Activated CD8-positive, alpha-beta memory T cell treated with anti-CD3 and anti-CD28 coated beads, Interleukin-2, amount 50 U/mL, for 4 hours (primary cell): ENCODE data around the gene STAMBPL1.

Experiments
- DNase-seq: peaks from one replicate; pipeline ENCODE4 v3.0.0-alpha.2; 2020

The STAMBPL1 gene

GRCh38 chr10:88958721-88959120 is 78.7 kb downstream of the STAMBPL1 start:
- no peak for DNase-seq

GRCh38 chr10:88960802-88961201 is 80.8 kb downstream of the STAMBPL1 start:
- DNase-seq: no peak

- no peak for DNase-seq
Observed at GRCh38 chr10:88961266-88961665, 81.2 kb downstream of the STAMBPL1 start.

- no peak for DNase-seq
Observed at GRCh38 chr10:88962336-88962735, 82.3 kb downstream of the STAMBPL1 start.

- no peak for DNase-seq
Observed at GRCh38 chr10:88963318-88963717, 83.3 kb downstream of the STAMBPL1 start.

GRCh38 chr10:88964360-88964759 is 84.3 kb downstream of the STAMBPL1 start:
- no peak for DNase-seq

- DNase-seq: no peak
Observed at GRCh38 chr10:88964869-88965415, 84.9 kb downstream of the STAMBPL1 start.

- DNase-seq: no peak
Observed at GRCh38 chr10:88966797-88967196, 86.8 kb downstream of the STAMBPL1 start.

- no peak for DNase-seq
Observed at GRCh38 chr10:88968391-88968790, 88.3 kb downstream of the STAMBPL1 start.

- DNase-seq: no peak
Observed at GRCh38 chr10:88971221-88972061, 91.4 kb downstream of the STAMBPL1 start.
